Myocyte (in vitro differentiated cells): ENCODE data around the gene CDC42SE2. TPM values are rescaled to one million over a fixed set of nuclear protein-coding genes. Genes with fewer than 3 reads are reported as not detected.
A peak's percentile ranks its signal among the peaks of the same experiment; 100 is the strongest.
"Not testable (repeated sequence)": the region's sequence is repeated elsewhere in the genome, so short reads cannot be mapped to it uniquely, and the experiment has no call there.

Experiments used
- DNase-seq: peaks from one replicate; pipeline ENCODE4 v3.0.0-alpha.2; 2012; ENCODE audit warnings: low read depth
- total RNA-seq: library from RNA; depleted of rRNA; stranded (reverse); fragments of >200 nt; gene quantifications from 2 replicates; pipeline ENCODE4 v1.2.3, GENCODE V29; 2014

CDC42SE2 gene
- total RNA-seq, 1 donor from 2014 or later, result 37.4 TPM

DNA sequence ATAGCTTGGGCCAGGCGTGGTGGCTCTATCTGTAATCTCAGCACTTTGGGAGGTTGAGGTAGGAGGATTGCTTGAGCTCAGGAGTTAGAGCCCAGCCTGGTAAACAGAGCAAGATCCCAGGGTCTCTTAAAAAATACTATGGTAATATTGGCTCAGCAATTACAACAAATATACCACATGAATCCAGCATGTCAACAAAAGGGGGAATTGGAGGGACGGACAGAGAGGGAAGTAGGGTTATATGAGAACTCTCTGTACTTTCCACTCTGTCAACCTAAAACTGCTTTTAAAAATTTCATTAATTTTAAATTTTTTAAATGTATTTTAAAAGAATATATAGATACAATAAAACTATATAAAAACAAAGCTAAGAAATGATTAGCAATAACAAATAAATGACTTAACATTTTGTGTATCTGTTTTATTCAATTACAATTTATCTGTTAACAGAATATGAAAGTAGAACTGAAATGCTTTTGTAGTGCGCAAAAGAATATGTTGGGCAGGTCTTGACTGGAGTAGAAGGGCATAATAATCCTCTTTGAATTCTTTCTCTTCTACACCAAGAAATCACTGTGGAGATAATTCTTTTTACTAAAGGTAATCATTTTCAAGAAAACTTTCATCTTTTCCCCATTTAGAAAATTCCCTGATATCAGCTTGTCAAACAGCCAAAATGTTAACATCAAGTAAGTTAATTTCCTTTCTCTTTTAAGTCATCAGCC, 12.9 kb upstream of the CDC42SE2 start:
- DNase-seq, result no peak

- no peak for DNase-seq
Observed at GRCh38 chr5:131252824-131253171, 11.1 kb upstream of the CDC42SE2 start.

DNA sequence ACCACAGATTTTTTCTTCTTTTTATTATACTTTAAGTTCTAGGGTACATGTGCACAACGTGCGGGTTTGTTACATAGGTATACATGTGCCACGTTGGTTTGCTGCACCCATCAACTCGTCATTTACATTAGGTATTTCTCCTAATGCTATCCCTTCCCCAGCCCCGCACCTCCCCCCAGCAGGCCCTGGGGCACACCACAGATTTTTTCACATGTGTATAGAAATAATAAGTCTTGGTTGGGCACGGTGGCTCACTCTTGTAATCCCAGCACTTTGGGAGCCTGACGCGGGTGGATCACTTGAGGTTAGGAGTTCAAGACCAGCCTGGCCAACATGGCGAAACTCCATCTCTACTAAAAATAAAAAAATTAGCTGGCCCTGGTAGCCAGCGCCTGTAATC, 9.8 kb upstream of the CDC42SE2 start:
- DNase-seq, result not testable (repeated sequence)

GRCh38 chr5:131254741-131255140, 9.1 kb upstream of the CDC42SE2 start:
- no peak for DNase-seq

GRCh38 chr5:131256507-131256823, 7.4 kb upstream of the CDC42SE2 start:
- DNase-seq, result no peak

GRCh38 chr5:131258733-131259132, 5.1 kb upstream of the CDC42SE2 start:
- no peak for DNase-seq

- DNase-seq, result no peak
Observed at GRCh38 chr5:131259326-131259725, 4.5 kb upstream of the CDC42SE2 start.

DNA sequence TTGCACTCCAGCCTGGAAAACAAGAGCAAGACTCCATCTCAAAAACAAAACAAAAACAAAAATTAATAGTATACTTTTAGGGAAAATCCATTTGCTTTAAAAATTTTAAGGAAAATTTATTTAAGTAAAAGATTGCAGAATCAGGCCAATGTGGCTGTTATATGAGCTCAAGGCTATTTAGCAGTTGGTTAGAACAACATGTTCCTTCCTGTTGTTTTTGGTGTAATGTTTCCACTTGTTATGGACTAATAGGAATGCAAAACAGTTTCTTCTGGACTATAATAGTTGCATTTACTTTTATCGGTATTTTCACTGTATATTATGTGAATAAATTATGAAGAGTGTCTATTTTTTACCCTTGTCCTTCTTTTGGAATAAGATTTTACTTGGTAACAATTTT, 3.0 kb upstream of the CDC42SE2 start:
- DNase-seq, result no peak

DNA sequence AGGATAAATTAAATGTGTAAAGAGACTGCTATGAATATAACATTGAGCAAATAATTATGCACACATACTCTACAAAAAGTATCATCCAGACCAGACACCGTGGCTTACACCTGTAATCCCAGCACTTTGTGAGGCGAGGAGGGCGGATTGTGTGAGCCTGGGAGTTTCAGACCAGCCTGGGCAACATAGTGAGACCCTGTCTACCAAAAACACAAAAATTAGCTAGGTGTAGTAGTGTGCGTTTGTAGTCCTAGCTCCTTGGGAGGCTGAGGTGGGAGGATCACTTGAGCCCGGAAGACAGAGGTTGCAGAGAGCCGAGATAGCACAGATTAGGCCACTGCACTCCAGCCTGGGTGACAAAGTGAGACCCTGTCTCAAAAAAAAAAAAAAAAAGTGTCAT, 2.4 kb upstream of the CDC42SE2 start:
- DNase-seq, result no peak

DNA sequence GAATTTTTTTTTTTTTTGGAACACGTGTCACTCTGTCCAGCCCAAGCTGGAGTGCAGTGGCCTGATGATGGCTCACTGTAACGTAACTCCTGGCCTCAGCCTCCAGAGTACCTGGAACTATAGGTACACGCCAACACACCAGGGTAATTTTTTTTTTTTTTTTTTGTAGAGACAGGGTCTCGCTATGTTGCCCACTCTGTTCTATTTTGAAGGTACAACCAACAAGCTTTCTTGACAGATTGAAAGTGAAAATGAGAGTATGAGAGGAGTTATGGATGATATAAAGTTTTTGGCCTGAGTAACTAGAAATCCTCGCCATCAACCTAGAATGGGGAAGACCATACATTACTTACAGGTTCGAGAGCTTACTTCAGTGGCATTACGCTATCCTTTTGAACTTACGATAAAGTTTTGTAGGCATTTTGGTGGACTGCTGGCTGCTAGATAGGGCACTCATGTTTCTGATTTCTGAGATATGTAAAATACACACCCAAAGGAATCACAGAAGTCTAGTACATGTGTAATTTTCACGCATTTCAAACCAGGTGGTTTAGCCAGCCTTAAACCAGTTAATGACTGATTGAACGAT, 806 bp upstream of the CDC42SE2 start:
- peak; percentile 13 for DNase-seq

DNA sequence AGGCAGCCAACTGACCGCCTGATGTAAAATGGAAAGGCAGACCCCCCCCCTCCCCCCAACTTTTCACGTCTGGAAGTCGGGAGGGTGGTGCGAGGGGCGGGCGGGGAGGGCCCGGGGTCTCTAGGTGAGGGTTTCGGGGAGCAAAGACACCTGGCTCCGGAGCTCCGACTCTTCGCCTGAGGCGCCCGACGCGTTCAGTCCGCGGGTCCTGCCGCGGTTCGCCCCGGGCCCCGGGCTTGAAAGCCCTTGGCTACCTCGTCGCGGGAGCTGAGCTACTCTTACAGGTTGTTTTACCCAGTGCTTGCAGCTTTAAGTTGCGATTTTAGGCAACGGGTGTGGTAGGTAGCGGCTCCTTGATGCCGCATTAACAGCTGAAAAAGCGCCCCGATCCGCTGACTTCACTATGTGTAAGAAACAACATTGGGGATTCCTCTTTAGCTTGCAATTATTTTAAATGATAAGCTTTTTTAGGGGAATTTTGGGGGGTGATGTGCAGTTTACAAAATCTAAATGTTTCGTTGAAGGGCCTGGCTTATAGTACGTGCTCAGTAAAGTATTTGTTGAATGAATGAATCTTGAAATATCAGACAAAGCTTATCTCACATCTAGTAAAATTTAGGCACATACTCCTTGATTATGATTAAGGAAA, 722 bp downstream of the CDC42SE2 start:
- peak; percentile 46 for DNase-seq

DNA sequence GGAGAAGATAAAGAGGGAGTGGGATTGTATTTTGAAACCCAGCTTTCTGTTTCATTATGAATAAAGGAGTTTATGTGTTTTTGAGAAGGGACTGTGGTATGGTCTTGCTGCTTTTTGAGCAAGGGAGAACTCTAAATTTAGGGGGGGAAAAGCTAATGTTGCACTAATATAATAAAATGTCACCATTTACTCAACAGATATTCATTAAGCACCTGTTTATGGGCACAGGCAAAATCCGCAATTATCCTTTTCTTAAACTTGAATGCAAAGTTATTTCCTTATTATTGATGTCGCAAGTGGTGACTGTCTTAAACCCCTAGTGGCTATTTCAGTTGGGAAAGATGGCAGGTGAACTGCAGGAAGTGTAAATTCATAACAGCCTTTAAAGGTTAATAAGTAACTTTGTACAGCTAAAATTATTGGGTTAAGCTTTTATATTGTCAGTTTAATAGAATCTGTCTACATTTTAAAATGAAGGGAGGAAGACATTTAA, 1.5 kb downstream of the CDC42SE2 start:
- DNase-seq, result peak; percentile 16

DNA sequence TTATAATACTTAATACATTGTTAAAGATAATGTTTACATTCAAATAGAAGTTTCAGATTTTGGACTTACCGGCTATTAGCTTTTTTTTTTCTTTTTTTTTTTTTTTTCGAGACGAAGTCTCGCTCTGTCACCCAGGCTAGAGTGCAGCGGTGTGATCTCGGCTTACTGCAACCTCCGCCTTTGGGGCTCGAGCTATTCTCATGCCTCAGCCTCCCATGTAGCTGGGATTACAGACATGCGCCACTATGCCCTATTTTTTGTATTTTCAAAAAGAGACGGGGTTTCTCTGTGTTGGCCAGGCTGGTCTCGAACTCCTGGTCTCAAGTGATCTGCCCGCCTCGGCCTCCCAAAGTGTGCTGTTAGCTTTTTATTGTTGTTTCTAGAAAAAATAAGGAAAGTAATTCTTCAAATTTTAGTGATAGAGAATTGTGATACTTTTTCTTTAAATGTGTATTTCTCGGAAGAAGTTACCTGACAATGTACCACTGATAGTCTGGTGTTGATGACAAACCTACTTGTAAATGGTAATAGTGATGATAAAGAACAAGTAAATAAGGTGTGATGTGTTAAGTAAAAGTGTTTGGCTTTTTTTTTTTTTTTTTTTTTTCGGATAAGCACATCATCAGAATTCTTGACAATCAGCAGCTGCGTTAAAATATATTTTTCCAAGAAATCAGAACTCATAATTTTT, 2.7 kb downstream of the CDC42SE2 start:
- DNase-seq, result no peak

DNA sequence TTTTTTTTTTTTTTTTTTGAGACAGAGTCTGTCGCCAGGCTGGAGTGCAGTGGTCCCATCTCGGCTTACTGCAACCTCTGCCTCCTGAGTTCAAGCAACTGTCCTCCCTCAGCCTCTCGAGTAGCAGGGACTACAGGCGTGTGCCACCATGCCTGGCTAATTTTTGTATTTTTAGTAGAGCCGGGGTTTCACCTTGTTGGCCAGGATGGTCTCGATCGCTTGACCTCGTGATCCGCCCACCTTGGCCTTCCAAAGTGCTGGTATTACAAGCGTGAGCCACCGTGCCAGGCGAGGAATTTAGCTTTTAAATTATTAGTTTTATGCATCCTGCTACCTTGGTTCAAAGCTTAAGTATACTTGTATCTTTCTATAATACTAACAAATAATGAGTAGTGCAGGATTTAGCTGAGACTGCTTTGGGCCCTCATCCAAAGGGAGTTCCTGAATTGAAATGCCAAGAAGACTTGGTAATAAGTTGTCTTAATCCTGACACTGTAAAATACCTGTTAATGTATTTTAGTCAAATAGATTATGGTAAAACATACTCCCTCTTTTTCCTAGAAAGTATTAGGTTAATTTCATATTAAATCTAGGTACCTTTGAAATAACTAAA, 5.0 kb downstream of the CDC42SE2 start:
- DNase-seq, result no peak

DNA sequence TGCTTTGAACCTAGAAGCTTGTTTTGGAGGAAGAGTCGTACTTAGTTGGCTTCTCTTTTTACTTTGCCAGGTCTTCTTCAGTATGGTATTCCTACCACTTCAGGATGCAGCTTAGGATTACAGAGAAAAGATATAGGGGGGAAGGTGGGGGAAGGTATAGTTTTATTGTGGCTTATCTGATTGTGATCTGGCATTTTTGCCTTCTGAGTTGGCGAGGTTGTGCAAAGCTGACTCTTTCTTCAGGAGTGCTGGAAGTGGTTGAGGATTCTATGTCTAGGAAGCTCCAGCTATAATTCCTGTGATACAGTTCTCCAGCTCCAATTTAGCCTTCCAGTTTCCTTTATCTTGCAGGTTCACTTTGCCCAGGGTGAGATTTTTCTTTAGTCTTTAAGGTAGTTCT, 7.0 kb downstream of the CDC42SE2 start:
- no peak for DNase-seq

DNA sequence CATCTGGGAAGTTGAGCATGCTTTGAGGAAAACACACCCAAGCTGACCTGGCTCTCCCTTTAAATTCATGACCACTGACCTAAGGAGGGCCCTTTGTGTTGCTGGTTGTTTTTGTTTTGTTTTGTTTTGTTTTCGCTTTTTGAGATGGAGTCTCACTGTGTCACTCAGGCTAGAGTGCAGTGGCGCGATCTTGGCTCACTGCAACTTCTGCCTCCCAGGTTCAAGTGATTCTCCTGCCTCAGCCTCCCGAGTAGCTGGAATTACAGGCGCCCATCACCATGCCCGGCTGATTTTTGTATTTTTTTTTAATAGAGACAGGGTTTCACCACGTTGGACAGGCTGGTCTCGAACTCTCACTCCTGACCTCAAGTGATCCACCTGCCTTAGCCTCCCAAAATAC, 8.0 kb downstream of the CDC42SE2 start:
- DNase-seq, result not testable (repeated sequence)

DNA sequence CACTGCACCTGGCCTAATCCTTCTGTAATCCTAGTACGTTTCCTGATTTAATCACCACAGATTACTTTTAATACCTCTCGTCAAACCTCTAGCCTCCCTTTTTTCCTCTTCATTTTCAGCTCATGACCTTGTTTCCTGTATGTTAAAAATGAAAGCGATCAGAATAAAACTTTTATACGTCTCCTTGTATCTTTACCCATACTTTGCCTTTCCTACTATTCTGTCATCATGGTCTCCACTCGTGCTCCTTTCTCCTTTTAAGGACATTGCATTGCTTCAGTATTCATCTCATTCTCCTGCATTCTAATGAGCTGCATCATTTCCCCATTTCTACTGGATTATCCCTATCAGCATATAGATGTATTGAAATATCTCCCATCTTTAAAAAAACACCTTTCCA, 8.5 kb downstream of the CDC42SE2 start:
- DNase-seq, result no peak

GRCh38 chr5:131272724-131273123, 8.9 kb downstream of the CDC42SE2 start:
- DNase-seq, result no peak

DNA sequence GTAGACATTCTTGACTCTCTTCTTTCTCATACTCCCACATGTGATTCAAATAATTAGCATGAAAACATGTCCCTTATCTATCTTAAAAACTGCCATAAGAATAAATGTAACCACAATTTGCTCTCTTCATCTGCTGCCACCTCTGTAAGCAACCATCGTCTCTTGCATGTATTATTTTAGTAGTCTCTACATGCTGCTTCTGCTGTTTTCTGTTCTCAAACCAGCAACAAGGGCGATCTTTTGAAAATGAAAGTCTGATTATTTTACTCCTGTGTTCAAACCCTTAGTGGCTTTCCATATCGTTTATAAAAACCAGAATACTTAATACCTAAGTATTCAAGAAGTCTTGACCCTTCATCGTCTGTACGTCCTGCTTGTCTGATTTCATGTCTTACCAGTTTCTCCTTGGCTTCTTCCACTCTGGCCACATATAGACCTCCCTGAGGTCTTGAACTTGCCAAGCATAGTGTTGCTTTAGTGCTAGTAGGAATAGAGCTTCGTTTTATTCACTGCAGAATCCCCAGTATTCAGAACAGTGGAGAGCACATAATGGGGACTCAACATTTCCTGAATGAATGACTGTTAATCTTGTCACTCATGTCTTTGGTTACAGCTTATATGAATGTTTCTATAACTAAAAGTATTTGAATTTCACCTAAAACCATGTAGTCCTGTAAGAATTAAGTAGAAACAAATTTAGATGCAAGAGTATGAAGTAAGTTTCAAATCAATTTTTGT, 10.6 kb downstream of the CDC42SE2 start:
- DNase-seq, result no peak

DNA sequence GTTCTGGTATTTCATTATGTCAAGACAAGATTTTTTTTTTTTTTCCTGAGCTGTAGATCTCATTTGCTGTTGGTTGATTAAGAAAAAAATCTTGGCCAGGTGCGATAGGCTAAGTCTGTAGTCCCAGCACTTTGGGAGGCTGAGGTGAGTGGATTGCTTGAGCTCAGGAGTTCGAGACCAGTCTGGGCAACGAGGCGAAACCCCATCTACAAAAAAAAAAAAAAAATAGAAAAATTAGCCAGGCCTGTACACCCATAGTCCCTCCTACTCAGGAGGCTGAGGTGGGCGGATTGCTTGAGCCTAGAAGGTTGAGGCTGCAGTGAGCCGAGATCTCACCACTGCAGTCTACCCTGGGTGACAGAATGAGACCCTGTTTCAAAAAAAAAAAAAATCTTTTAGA, 12.2 kb downstream of the CDC42SE2 start:
- DNase-seq, result no peak

DNA sequence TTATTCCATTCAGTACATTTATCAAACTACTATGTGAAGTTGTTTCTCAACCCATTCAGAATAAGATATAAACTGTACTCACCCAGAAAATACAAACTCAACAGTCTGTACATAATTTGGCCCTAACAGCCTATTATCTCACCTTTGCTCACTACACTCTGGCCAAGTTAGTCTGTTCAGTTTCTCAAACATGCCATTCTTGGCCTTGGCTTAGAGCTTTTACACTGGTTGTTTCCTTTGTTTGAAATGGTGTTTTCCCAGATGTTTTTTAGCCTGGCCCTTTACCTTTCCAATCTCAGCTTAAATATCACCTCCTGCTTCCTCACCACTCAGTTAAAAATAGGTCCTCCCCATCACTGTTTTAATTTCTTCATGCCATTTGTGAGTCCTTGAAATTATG, 13.6 kb downstream of the CDC42SE2 start:
- no peak for DNase-seq
